ENCODE measurements around the gene PLAAT5.

The PLAAT5 gene

GRCh38 chr11:63504933-63505586 lies 14.1 kb upstream of the PLAAT5 start:
- DNase-seq (ENCODE audit: low read depth): peak; percentile 41
- TF ChIP-seq CTCF (IDR thresholded peaks at IDR 0.05; ENCODE audit: control insufficient read depth, extremely low read depth, insufficient read depth): no peak
- H3K4me3 ChIP-seq (ENCODE audit: low read depth, low read length): no peak overlapping the region

- DNase-seq (ENCODE audit: low read depth): no peak
- no peak for TF ChIP-seq CTCF (IDR thresholded peaks at IDR 0.05; ENCODE audit: control insufficient read depth, extremely low read depth, insufficient read depth)
- no peak overlapping the region for H3K4me3 ChIP-seq (ENCODE audit: low read depth, low read length)
Observed at GRCh38 chr11:63504054-63504453, 13.1 kb upstream of the PLAAT5 start.

GRCh38 chr11:63503492-63503891 lies 12.5 kb upstream of the PLAAT5 start:
- DNase-seq (ENCODE audit: low read depth): no peak
- TF ChIP-seq CTCF (IDR thresholded peaks at IDR 0.05; ENCODE audit: control insufficient read depth, extremely low read depth, insufficient read depth): no peak
- H3K4me3 ChIP-seq (ENCODE audit: low read depth, low read length): no peak overlapping the region

- no peak overlapping the region for H3K4me3 ChIP-seq (ENCODE audit: low read depth, low read length)
- DNase-seq (ENCODE audit: low read depth): no peak
- no peak for TF ChIP-seq CTCF (IDR thresholded peaks at IDR 0.05; ENCODE audit: control insufficient read depth, extremely low read depth, insufficient read depth)
Observed at GRCh38 chr11:63502252-63502820, 11.4 kb upstream of the PLAAT5 start.

GRCh38 chr11:63501236-63501635 lies 10.3 kb upstream of the PLAAT5 start:
- H3K4me3 ChIP-seq (ENCODE audit: low read depth, low read length): no peak overlapping the region
- TF ChIP-seq CTCF (IDR thresholded peaks at IDR 0.05; ENCODE audit: control insufficient read depth, extremely low read depth, insufficient read depth): no peak
- no peak for DNase-seq (ENCODE audit: low read depth)

- DNase-seq (ENCODE audit: low read depth): no peak
- no peak overlapping the region for H3K4me3 ChIP-seq (ENCODE audit: low read depth, low read length)
- no peak for TF ChIP-seq CTCF (IDR thresholded peaks at IDR 0.05; ENCODE audit: control insufficient read depth, extremely low read depth, insufficient read depth)
Observed at GRCh38 chr11:63499874-63500273, 8.9 kb upstream of the PLAAT5 start.

- DNase-seq (ENCODE audit: low read depth): peak; percentile 59
- no peak overlapping the region for H3K4me3 ChIP-seq (ENCODE audit: low read depth, low read length)
- TF ChIP-seq CTCF (IDR thresholded peaks at IDR 0.05; ENCODE audit: control insufficient read depth, extremely low read depth, insufficient read depth): no peak
Observed at GRCh38 chr11:63494975-63495374, 4.0 kb upstream of the PLAAT5 start.

Measured in LNCaP clone FGC (cell line).